Metanephros (tissue), 2 donors: ENCODE measurements around the gene SNRPB2. TPM values are rescaled to one million over a fixed set of nuclear protein-coding genes. Genes with fewer than 3 reads are reported as not detected.

Experiments used
- small RNA-seq: library from RNA; depleted of rRNA; stranded (forward); fragments of <200 nt; gene quantifications from one replicate; pipeline ENCODE3, GENCODE V24; 2014; ENCODE audit warnings: low replicate concordance
- total RNA-seq: library from RNA; depleted of rRNA; stranded (reverse); fragments of >200 nt; gene quantifications from one replicate; pipeline ENCODE4 v1.2.3, GENCODE V29; 2014

Gene SNRPB2
- 45.7 TPM for total RNA-seq

GRCh38 chr20:16729565-16730460 is at the start of gene SNRPB2:
TSS of gene SNRPB2 (plus strand) at chr20:16730026. CDS start at chr20:16731703, 1,677 bp downstream.

DNA sequence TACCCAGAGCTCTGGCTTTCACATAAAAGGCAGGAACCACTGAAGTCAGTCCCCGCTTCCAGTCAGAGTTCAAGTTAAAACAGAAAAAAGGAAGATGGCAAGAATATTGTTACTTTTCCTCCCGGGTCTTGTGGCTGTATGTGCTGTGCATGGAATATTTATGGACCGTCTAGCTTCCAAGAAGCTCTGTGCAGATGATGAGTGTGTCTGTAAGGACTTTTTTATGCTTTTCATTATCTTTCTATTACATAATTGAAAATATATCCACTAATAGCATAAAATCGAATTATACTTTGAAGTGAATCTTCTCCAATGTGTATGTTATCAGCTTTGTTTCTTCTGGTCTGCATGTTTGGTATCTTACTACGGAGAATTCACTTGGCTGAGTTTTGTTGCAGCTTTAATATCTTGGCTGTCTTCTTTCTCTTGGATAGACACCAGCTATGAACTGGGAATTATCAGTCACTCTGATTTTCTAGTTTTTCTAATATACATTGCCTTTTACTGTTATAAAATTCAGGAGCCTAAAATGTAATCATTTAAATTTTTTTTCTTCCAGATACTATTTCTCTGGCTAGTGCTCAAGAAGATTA is 18.6 kb downstream of the SNRPB2 start, which contains the start of gene OTOR:
Gene OTOR (plus strand): TSS at position 51 of the 593 bp plus-strand sequence. CDS start 44 bp downstream, at position 95.

Small RNAs within 50 kb of the gene (small RNA-seq; reads per million reads assigned to genes)
- not detected for gene AL135938.1

Other genes with a start within 250 kb of the SNRPB2 start
- gene KIF16B, start 156.6 kb upstream of the SNRPB2 start, total RNA-seq, result 24.4 TPM
- gene OTOR, start 18.3 kb downstream of the SNRPB2 start, total RNA-seq, result not detected